Measurements from ENCODE around the gene HSFX3. TPM values are rescaled to one million over a fixed set of nuclear protein-coding genes. Genes with fewer than 3 reads are reported as not detected.
A peak's percentile ranks its signal among the peaks of the same experiment; 100 is the strongest.
"Not testable (repeated sequence)": the region's sequence is repeated elsewhere in the genome, so short reads cannot be mapped to it uniquely, and the experiment has no call there.

Gene HSFX3, protein sequence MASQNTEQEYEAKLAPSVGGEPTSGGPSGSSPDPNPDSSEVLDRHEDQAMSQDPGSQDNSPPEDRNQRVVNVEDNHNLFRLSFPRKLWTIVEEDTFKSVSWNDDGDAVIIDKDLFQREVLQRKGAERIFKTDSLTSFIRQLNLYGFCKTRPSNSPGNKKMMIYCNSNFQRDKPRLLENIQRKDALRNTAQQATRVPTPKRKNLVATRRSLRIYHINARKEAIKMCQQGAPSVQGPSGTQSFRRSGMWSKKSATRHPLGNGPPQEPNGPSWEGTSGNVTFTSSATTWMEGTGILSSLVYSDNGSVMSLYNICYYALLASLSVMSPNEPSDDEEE
- not detected for total RNA-seq

DNA sequence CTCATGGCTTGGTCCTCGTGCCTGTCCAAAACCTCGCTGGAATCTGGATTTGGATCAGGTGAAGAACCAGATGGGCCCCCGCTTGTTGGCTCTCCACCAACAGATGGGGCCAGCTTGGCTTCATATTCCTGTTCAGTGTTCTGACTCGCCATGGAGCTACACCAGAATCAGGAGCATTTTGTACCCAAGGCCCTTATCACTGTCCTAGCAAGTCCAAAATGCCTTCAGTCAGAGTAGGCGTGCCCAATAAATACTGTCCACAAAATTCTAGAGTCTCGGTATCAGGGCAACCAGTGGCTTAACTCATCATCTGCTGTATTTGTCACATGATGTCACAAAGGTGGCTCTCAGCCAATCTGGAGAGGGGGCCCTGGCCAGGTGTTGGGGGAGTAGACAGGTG is at the start of gene HSFX3:
TSS of gene HSFX3 (minus strand) at position 224 of the 400 bp plus-strand sequence. CDS start at position 152, 72 bp downstream.
- H3K36me3 ChIP-seq, H3K27me3 ChIP-seq, H3K4me3 ChIP-seq, ATAC-seq, H3K9me3 ChIP-seq, H3K4me1 ChIP-seq, H3K27ac ChIP-seq: not testable (repeated sequence)
- no CpG with 5 or more reads among the region's 6 CpGs for WGBS, 2 donors (ENCODE audit: low coverage in 1 of 2)

DNA sequence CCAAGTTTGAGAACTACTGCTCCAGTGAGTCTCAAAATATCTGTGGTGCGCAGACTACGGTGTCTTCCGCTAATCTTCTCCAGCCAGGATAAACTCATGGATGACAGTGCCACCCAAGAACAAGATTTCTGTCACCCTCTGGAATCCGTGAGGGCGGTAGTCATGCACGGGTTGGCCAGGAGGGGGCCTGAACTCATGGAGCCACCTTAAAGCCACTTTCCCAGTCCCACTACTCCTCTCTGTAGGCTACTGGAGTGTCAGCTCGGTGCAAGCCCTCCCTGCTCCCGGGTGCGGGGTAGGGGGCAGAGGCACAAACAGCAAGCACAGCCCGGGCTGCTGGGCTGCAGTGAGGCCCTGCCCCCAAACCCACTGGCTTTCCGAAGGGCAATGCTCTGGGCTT is 48.9 kb upstream of the HSFX3 start:
- H3K36me3 ChIP-seq, H3K27ac ChIP-seq, H3K4me3 ChIP-seq, H3K4me1 ChIP-seq, H3K27me3 ChIP-seq, ATAC-seq, H3K9me3 ChIP-seq: not testable (repeated sequence)
- WGBS, 2 donors (ENCODE audit: low coverage in 1 of 2), result no CpG with 5 or more reads among the region's 11 CpGs

DNA sequence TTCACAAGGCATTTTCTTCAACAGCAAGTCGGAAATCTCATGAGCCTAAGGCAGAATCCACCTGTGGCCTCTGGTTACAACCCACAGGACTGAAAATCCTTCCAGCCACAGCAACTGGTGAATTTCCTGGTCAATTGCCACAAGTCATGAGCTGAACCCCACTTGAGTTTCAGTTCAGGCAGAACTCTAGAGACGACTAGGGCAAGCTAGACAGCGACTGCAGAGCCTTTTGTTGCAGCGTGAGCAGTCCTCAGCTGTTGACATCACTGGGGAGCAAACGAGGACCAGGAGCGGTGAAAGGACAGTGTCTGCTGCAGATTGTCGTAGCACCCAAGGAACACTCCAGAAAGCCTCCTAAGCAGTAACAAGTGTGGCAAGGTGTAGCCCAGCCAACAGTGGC is 46.2 kb upstream of the HSFX3 start:
- H3K27ac ChIP-seq, ATAC-seq, H3K36me3 ChIP-seq, H3K27me3 ChIP-seq, H3K4me1 ChIP-seq, H3K9me3 ChIP-seq, H3K4me3 ChIP-seq: not testable (repeated sequence)
- no CpG with 5 or more reads among the region's 7 CpGs for WGBS, 2 donors (ENCODE audit: low coverage in 1 of 2)

DNA sequence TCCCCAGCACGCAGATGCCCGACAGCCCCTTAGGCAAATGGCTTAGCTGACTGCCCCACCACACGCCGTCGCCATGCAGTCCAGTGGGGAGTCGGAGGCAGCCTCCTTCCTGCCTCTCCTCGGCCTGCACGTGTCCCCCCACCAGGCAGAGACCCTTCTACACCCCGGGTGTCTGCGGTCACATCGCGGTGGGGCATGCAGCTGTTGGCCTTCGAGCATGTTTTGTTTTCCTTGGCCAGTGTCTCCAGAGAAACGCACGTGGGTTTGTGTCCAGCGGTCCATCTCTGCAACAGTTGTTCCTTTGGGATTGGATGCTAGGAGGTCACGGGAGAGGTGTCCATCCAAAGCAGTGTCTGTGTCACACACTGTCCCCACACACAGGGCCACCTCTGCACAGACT is 45.5 kb upstream of the HSFX3 start, which contains the start of gene HSFX2:
TSS of gene HSFX2 (minus strand) at position 101 of the 400 bp plus-strand sequence. CDS start 614 bp downstream, outside the sequence.
- not testable (repeated sequence) for H3K9me3 ChIP-seq, ATAC-seq
- WGBS, 2 donors (ENCODE audit: low coverage in 1 of 2), result no CpG with 5 or more reads among the region's 17 CpGs

DNA sequence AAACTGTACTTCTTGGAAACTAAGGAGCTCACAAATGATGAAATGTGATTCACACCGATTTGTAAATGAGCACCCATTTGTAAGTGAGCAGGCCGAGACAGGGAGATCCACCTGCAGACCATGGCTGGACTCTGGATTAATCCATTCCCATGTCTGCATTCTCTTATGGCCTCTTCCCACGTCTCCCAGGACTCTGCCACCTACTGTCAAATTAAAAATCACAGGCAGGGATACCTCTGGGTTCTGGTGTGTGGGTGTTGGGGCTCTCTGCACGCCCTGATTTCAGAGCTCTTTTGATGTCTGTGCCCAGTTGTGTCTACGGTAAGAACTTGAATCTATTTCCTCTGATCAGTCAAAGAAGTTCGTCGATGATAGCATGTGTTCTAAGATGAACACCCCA is 41.3 kb upstream of the HSFX3 start:
- WGBS, 2 donors (ENCODE audit: low coverage in 1 of 2), result no CpG with 5 or more reads among the region's 7 CpGs
- not testable (repeated sequence) for H3K4me1 ChIP-seq, ATAC-seq, H3K36me3 ChIP-seq, H3K4me3 ChIP-seq, H3K27me3 ChIP-seq, H3K9me3 ChIP-seq, H3K27ac ChIP-seq

More for the DNA sequence above, 45.5 kb upstream of the HSFX3 start, which contains the start of gene HSFX2:
- not testable (repeated sequence) for H3K4me3 ChIP-seq, H3K36me3 ChIP-seq, H3K4me1 ChIP-seq, H3K27ac ChIP-seq, H3K27me3 ChIP-seq

DNA sequence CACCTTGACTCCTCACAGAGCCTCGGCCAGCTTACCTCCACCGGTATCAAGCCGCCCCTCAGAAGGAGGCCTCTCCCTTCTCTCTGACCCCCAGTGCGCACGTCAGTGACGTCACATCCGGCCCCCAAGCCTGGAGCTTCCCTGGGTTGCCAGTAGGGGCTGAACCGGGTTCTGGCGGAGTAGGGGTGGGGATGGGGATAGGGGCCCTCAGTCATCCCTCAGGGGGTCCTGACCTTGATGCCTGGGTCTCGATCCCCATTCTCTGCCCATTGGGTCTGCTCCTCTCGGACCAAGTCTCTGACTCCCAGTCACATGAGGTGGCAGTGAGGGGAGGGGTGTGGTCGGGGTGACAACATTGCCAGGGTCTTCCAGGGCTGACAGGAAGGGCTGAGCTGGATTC is 37.6 kb upstream of the HSFX3 start, which contains the start of gene MAGEA9B:
TSS of gene MAGEA9B (minus strand) at position 101 of the 400 bp plus-strand sequence. CDS start 4,280 bp downstream, outside the sequence.
- H3K27me3 ChIP-seq, H3K4me3 ChIP-seq, H3K4me1 ChIP-seq, H3K27ac ChIP-seq, H3K36me3 ChIP-seq, H3K9me3 ChIP-seq, ATAC-seq: not testable (repeated sequence)
- WGBS, 2 donors (ENCODE audit: low coverage in 1 of 2), result no CpG with 5 or more reads among the region's 12 CpGs

DNA sequence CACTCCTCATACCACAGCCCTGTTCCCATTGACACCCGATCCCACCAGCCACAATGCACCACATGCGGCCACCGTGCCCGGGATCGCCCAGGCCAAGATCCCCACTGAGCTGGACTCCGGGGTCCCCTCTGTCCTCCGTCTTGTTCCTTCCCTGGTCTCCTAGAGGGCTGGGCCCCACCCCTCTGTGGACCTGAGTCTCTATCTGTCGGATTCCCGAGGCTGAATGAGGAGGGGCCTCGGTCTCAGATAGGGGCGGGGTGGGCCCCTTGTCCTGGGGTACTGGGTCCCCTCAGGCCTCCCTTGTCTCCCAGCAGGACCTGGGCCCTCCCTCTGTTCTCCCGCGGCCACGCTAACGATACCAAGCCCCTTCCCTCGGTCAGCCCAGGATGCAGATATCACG is 35.9 kb upstream of the HSFX3 start:
- ATAC-seq, result peak; percentile 7
- H3K27me3 ChIP-seq, H3K4me3 ChIP-seq, H3K36me3 ChIP-seq, H3K4me1 ChIP-seq, H3K9me3 ChIP-seq, H3K27ac ChIP-seq: not testable (repeated sequence)
- WGBS, 2 donors (ENCODE audit: low coverage in 1 of 2), result no CpG with 5 or more reads among the region's 17 CpGs

DNA sequence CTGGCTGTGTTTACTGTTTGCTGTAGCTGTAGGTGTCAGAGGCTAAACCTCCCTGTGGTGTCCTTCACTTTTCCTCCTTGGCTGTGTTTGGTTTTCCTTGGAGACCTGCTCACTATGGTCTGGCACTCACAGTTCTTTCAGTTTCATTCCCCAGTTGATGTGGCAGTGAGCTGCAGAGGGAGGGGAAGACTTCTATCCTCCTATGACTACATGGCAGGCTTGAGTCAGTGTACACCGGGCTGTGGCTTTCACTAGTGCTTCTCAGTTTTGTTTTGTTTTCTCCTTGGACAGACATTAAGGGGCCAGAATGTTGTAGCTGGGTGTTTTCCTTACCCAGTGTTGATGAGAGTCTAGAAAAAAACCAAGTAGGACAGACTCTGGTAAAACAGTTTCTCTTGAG is 23.7 kb upstream of the HSFX3 start:
- not testable (repeated sequence) for H3K9me3 ChIP-seq, H3K27ac ChIP-seq, H3K4me1 ChIP-seq, ATAC-seq, H3K4me3 ChIP-seq, H3K36me3 ChIP-seq, H3K27me3 ChIP-seq
- WGBS, 2 donors (ENCODE audit: low coverage in 1 of 2), result no CpG with 5 or more reads among the region's 1 CpG

DNA sequence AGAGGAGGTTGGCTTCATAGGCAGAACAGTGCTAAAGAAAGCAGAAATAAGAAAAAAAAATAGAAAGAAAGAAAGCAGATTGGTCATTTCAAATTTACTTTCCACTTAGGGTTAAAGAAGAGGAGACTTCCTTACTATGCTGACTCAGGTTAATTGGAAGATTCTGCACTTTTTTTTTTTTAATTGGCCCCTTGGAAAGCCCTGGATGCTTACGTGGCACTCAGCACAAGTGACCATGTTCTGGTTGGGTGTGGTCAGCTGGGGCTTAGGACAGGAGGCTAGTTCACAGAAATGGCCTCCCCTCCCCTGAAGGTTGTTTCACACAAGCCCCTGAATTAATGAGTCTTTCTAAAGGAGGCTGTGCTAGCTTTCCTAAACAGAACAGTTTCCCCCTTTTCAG is 23.0 kb upstream of the HSFX3 start:
- Histone ChIP-seq H3K4me3 (no peak overlapping the region), H3K27me3 (no peaks in the 10 kb centered on the region), H3K9me3 (no peaks in the 10 kb centered on the region), H3K36me3 (no peaks in the 10 kb centered on the region), H3K27ac (no peak overlapping the region), H3K4me1 (no peaks in the 10 kb centered on the region)
- no peak for ATAC-seq
- no peak for TF ChIP-seq EP300 (IDR thresholded peaks at IDR 0.05)
- no peak for TF ChIP-seq POLR2AphosphoS5 (IDR thresholded peaks at IDR 0.05)
- TF ChIP-seq, protein P1, sequence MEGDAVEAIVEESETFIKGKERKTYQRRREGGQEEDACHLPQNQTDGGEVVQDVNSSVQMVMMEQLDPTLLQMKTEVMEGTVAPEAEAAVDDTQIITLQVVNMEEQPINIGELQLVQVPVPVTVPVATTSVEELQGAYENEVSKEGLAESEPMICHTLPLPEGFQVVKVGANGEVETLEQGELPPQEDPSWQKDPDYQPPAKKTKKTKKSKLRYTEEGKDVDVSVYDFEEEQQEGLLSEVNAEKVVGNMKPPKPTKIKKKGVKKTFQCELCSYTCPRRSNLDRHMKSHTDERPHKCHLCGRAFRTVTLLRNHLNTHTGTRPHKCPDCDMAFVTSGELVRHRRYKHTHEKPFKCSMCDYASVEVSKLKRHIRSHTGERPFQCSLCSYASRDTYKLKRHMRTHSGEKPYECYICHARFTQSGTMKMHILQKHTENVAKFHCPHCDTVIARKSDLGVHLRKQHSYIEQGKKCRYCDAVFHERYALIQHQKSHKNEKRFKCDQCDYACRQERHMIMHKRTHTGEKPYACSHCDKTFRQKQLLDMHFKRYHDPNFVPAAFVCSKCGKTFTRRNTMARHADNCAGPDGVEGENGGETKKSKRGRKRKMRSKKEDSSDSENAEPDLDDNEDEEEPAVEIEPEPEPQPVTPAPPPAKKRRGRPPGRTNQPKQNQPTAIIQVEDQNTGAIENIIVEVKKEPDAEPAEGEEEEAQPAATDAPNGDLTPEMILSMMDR (IDR thresholded peaks at IDR 0.05), result no peak
- no peak for TF ChIP-seq POLR2A (IDR thresholded peaks at IDR 0.05)
- WGBS, 2 donors (ENCODE audit: low coverage in 1 of 2), result 0 to 11% methylated on average over 1 of the region's 1 CpG

Measured in gastroesophageal sphincter (tissue), 4 donors.